OCI-LY3 (cell line): Measurements from ENCODE around the gene STARD4.

Experiments used
- EZH2phosphoT487 ChIP-seq: fragments of 200-600 bp; shearing (Covaris generic); IDR thresholded peaks from 2 replicates; pipeline ENCODE4 v1.6.1; 2018; ENCODE audit warnings: antibody characterized with exemption, mixed run types, low read depth
- TF ChIP-seq, protein P1 (sequence below): fragments of 200-600, 300-600 bp; sonication (generic); IDR thresholded peaks from 2 replicates; pipeline ENCODE4 v1.5.1; 2014; ENCODE audit warnings: antibody characterized with exemption, low read length, low read depth

DNA sequence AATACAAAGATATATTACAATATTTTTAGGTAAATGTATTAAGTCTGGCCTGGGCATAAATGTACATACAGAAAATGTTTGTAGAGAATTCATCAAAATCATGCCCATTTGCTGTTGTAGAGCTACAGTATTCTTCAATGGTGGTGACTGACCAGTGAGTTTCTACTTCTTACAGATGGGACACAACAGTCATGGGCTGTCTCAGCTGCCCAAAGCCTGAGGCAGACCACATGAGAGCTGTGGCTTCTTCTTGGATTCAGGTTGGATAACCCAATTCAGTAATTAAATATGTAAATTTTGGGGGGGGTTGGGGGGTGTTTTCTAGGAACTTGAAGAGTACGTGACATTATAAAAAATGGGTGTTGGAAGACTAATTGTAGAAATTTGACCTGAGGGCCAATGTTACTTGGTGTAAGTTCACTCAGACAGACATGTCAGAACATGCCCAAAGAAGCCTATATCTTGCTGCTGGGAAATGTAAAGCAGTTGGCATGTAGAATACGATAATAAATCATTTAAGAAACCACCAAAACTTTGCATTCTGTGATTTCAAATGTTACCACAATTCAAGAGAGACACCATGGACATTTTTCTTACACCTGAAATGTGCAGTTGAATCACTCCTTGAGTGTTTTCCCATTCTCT lies 17.9 kb downstream of the STARD4 start:
- TF ChIP-seq, protein P1, sequence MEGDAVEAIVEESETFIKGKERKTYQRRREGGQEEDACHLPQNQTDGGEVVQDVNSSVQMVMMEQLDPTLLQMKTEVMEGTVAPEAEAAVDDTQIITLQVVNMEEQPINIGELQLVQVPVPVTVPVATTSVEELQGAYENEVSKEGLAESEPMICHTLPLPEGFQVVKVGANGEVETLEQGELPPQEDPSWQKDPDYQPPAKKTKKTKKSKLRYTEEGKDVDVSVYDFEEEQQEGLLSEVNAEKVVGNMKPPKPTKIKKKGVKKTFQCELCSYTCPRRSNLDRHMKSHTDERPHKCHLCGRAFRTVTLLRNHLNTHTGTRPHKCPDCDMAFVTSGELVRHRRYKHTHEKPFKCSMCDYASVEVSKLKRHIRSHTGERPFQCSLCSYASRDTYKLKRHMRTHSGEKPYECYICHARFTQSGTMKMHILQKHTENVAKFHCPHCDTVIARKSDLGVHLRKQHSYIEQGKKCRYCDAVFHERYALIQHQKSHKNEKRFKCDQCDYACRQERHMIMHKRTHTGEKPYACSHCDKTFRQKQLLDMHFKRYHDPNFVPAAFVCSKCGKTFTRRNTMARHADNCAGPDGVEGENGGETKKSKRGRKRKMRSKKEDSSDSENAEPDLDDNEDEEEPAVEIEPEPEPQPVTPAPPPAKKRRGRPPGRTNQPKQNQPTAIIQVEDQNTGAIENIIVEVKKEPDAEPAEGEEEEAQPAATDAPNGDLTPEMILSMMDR, result no peak
- TF ChIP-seq EZH2phosphoT487, result no peak
